Measurements from ENCODE around the gene AGFG2.

Gene AGFG2

DNA sequence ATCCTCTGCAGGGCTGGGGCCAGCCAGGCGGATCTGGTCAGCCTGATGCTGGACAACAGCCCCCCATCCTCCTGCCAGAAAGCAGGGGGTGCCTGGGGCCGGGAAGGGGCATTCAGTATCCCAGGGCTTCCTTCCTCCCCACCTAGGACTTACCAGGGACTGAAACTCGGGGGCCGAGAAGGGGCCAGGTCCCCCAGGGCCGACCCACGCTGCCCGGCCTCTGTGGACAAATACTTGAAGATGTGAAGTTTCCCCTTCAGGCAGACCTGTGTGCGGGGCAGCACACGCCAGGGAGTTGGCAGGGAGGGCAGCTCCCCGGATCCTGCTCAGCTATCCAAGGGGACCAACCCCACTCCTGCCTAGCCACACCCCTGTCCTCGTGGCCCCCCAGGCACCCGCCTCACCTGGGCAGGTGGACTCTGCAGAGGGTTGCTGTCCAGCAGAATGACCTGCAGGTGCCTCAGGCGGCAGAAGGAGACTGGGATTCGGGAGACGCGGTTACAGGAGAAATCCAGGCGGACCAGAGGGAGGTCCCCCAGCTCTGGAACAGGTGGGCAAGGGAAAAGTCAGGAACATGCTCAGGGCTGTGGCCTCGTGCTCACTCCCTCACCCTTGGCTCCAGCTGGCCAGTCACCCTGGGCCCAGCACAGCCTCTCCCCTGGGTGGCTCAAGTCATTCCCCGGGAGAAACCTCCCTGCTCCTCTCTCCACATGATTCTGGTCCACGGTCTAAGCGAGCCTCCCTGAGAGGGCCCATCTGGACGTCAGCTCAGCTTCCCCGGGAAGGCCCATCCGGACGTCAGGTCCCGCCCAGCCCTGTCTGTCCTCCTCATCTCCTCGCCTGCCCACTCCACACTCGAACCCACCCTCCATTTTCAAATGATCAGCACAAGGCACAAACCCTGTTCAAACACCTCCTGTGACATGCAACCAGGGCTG, 39.5 kb downstream of the AGFG2 start:
- DNase-seq = no peak
- TF ChIP-seq, protein P1, sequence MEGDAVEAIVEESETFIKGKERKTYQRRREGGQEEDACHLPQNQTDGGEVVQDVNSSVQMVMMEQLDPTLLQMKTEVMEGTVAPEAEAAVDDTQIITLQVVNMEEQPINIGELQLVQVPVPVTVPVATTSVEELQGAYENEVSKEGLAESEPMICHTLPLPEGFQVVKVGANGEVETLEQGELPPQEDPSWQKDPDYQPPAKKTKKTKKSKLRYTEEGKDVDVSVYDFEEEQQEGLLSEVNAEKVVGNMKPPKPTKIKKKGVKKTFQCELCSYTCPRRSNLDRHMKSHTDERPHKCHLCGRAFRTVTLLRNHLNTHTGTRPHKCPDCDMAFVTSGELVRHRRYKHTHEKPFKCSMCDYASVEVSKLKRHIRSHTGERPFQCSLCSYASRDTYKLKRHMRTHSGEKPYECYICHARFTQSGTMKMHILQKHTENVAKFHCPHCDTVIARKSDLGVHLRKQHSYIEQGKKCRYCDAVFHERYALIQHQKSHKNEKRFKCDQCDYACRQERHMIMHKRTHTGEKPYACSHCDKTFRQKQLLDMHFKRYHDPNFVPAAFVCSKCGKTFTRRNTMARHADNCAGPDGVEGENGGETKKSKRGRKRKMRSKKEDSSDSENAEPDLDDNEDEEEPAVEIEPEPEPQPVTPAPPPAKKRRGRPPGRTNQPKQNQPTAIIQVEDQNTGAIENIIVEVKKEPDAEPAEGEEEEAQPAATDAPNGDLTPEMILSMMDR (IDR thresholded peaks at IDR 0.05; ENCODE audit: low read depth, low read length) = no peak
- Histone ChIP-seq H3K36me3 (peaks cover 27% of the 10 kb centered on the region), H3K27me3 (no peaks in the 10 kb centered on the region), H3K4me1 (peaks cover under 1% of the 10 kb centered on the region; the same call in 1 of the 2 replicates), H3K9me3 (no peaks in the 10 kb centered on the region), H3K4me3 (ENCODE audit: low read depth, low read length) (no peak overlapping the region)

DNA sequence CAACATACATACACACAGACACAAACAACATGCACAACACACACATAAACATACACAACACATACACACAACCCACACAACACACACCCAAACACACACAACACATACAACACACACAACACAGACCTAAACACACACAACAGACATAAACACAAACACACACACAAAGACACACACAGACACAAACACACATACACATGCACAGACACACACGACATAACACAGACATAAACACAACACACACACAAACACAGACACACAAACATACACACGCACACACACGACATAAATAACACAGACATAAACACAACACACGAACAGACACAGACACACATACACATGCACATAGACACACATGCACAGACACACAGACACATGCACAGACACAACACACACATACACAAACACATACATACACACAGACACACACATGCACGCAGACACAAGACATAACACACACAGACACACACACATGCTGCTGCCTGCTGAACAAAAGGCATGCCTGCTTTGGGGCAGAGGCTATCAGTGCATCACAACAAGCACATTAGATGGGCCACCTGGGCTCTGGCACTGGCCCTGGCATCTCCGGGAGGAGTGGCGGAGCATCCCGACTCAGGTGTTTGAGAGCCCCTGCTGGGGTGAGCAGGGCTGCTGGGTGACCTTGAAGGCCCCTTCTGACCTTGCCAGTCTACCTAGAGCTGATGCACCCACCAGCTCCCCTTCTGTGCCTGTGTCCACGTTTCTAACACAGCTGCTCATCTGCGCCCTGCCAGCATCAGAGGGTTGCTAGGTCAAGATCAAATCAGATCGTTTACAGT, 41.7 kb downstream of the AGFG2 start:
- no peak for DNase-seq
- H3K36me3 ChIP-seq = peaks cover 21% of the 10 kb centered on the region

DNA sequence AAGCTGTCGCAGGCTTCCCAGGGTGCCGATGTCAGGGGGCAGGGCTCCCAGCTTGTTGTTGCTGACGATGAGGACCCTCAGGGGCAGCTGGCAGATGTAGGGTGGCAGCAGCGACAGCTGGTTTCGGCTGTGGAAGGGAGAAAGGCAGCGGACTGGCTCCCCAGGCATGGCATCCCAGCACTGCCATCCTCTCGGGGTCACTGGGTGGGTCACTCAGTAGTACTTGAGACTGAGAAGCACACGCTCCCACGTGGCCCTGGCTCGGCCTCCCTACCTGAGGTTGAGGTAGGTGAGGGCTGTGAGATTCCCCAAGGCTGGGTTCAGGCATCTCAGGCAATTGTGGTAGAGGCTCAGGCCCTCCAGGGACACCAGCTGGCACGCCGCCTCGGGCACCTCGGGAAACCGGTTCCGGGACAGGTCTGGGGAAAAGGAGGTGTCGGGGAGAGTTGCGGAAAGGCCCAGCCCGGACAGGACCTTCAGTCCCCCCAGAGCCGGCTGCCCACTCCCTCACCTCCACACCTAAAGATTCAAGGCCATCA, 43.1 kb downstream of the AGFG2 start:
- peaks cover 10% of the 10 kb centered on the region for H3K4me1 ChIP-seq
- no peak overlapping the region for H3K4me3 ChIP-seq (ENCODE audit: low read depth, low read length)
- TF ChIP-seq, protein P1 (IDR thresholded peaks at IDR 0.05; ENCODE audit: low read depth, low read length) = no peak
- H3K27me3 ChIP-seq = no peaks in the 10 kb centered on the region
- no peaks in the 10 kb centered on the region for H3K9me3 ChIP-seq
- DNase-seq = no peak
- H3K36me3 ChIP-seq = peaks cover 21% of the 10 kb centered on the region

More for the DNA sequence above, 41.7 kb downstream of the AGFG2 start:
- Histone ChIP-seq H3K9me3 (no peaks in the 10 kb centered on the region), H3K4me3 (ENCODE audit: low read depth, low read length) (no peak overlapping the region), H3K4me1 (peaks cover 10% of the 10 kb centered on the region), H3K27me3 (no peaks in the 10 kb centered on the region)
- TF ChIP-seq, protein P1 (IDR thresholded peaks at IDR 0.05; ENCODE audit: low read depth, low read length) = no peak

DNA sequence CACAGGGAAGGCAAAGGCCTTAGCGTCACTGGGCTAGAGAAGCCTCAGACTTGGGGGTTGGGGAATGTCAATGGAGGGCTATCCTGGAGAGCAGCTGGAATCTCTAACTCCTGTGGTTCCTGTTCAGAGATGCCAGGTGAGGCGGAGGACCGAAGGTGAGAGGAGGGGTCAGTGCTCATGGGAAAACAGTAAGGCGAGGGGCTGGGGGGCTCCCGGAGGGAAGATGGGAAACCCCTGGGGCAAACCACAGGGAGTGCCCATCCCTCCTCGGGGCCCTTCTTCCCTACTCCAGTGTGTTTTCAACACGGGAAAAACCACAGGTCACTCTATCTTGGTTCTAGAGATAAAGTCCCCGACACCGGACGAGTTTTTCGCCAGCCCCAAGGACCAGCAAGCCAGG, 43.6 kb downstream of the AGFG2 start:
- Histone ChIP-seq H3K27me3 (no peaks in the 10 kb centered on the region), H3K4me1 (peaks cover 10% of the 10 kb centered on the region), H3K4me3 (ENCODE audit: low read depth, low read length) (no peak overlapping the region), H3K9me3 (no peaks in the 10 kb centered on the region), H3K36me3 (peaks cover 21% of the 10 kb centered on the region)
- TF ChIP-seq, protein P1 (IDR thresholded peaks at IDR 0.05; ENCODE audit: low read depth, low read length) = no peak
- DNase-seq = no peak

DNA sequence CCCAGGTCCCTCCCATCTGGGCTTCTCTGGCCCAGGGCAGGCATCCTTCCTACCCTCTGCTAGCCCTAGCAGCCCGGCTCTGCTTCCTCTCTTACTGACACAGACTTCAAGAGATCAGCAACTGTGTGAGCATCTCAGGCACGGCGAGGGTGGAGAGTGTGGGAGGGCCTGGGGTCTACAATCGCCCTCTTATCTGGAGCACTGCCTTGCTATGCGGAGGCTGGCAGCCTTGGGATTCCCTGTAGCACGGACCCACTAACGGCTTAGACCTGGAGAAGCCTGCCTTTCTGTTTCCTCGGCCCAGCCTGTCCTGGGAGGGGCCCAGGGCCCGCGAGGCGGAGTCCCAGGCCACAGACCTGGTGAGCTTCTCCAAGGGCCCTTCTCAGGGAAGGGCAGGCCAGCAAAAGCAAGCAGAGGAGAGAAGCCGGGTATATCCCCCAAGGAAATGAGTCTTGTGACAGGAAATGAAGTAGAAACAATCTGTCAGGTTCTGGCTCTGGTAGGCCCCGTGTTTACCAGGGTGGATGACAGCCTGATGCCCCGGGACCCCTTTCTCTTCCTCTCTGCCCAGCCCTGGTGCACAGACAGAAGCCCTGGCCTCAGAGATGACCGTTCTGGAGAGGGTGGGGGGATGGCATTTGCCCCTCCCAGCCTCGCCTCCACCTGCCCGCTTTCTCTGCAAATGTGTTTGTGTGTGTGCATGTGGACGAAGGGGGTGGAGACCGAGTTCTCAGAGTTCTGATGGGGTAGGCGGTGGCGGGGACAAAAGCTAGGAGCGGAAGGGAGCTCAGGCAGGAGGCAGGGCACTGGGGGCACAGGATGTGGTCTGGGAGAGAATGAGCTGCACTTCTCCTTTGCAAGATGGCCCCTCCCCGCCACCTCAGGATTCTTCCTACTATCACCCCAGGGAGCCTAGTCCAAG, 44.4 kb downstream of the AGFG2 start:
- Histone ChIP-seq H3K4me1 (peaks cover 10% of the 10 kb centered on the region), H3K4me3 (ENCODE audit: low read depth, low read length) (no peak overlapping the region), H3K27me3 (no peaks in the 10 kb centered on the region), H3K36me3 (peaks cover 21% of the 10 kb centered on the region), H3K9me3 (no peaks in the 10 kb centered on the region)
- TF ChIP-seq, protein P1 (IDR thresholded peaks at IDR 0.05; ENCODE audit: low read depth, low read length) = no peak
- DNase-seq = no peak
